Testis (tissue), 3 donors: ENCODE results near the gene KRT77. TPM values are rescaled to one million over a fixed set of nuclear protein-coding genes. Genes with fewer than 3 reads are reported as not detected.

Experiments used
- DNase-seq: peaks from one replicate; pipeline ENCODE4 v3.0.0-alpha.2; 2019
- H3K27ac ChIP-seq, 2 donors: fragments of 200-600 bp; sonication (generic); one replicate each; pipeline ENCODE4 v1.5.1; 2019
- H3K27me3 ChIP-seq: fragments of 200-600 bp; sonication (generic); one replicate; pipeline ENCODE4 v1.5.1; 2019
- H3K36me3 ChIP-seq: fragments of 200-600 bp; sonication (generic); one replicate; pipeline ENCODE4 v1.5.1; 2017; ENCODE audit warnings: low read depth; ENCODE audit errors: missing control alignments
- H3K4me1 ChIP-seq: fragments of 200-600 bp; sonication (generic); one replicate; pipeline ENCODE4 v1.5.1; 2019
- H3K4me3 ChIP-seq, 2 donors: fragments of 200-600 bp; sonication (generic); one replicate each; pipeline ENCODE4 v1.5.1; 2017 to 2019
- H3K9me3 ChIP-seq: fragments of 200-600 bp; sonication (generic); one replicate; pipeline ENCODE4 v1.5.1; 2017
- POLR2A ChIP-seq: fragments of 450-650 bp; IDR thresholded peaks from one replicate; pipeline ENCODE4 v1.6.1; 2017; ENCODE audit warnings: antibody characterized with exemption, mild to moderate bottlenecking, moderate library complexity
- WGBS, 2 donors: methylation state at CpG; one replicate each; pipeline ENCODE4 v1.1.5; 2018; 5-methylcytosine and 5-hydroxymethylcytosine counted together
- intact Hi-C: fragments of 100-400 bp; cut with DNase I; formaldehyde crosslinking; loops from one replicate; pipeline ENCODE4 v1.15.1; 2023; ENCODE audit warnings: low total_unique reads
- polyA plus RNA-seq: library from polyadenylated mRNA; stranded (reverse); fragments of 350-450 nt; fragmentation: Illumina TruSeq; extraction: RNeasy Lipid Tissue Mini Kit (QIAGEN cat#74804); gene quantifications from one replicate; pipeline ENCODE4 v1.2.3, GENCODE V29; 2014; ENCODE audit warnings: low read depth, low replicate concordance; ENCODE audit not compliant: insufficient read depth
- total RNA-seq, 2 donors: library from RNA; depleted of rRNA; stranded (reverse); fragments of >200 nt; gene quantifications; one replicate each; pipeline ENCODE4 v1.2.3, GENCODE V29; 2016
- TF ChIP-seq, protein P1 (sequence below), 3 experiments: fragments of 450-650 bp in 2 of 3; fragments of 200-600 bp in 1 of 3; sonication (generic) in 1 of 3; IDR thresholded peaks; one replicate each; pipeline ENCODE4 v1.5.1; 2016 to 2019; ENCODE audit warnings: antibody characterized with exemption in 3 of 3, mild to moderate bottlenecking in 2 of 3, moderate library complexity in 1 of 3

KRT77 gene
- total and polyA plus RNA-seq, 3 donors from 2014 or later = 0.33 to 0.74 TPM; not detected in 1

DNA sequence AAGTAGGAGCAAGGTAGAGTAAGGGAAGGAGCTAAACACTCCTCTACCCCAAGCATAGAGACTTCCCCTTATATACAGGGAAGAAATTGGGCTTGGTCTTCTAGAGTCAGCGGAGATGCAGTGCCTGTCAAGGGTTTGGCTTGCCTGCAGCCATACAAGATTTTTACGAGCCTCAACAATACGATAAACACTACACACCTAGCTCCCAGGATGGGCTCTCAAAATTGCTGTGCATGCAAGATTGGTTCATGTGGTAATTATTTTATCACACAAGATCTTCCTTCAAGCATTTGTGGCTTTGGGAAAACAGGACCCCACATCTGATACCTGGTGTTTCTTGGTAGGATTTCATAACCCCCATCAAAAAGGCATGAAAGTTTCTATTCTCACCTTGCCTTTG lies 23.0 kb downstream of the KRT77 start, which contains the start of gene KRT1:
Gene KRT1 (minus strand): TSS at position 45 of the 400 bp plus-strand sequence. CDS start 59 bp downstream, outside the sequence.
- peaks cover 5% of the 10 kb centered on the region for H3K4me1 ChIP-seq
- TF ChIP-seq POLR2A = no peak
- TF ChIP-seq, protein P1, sequence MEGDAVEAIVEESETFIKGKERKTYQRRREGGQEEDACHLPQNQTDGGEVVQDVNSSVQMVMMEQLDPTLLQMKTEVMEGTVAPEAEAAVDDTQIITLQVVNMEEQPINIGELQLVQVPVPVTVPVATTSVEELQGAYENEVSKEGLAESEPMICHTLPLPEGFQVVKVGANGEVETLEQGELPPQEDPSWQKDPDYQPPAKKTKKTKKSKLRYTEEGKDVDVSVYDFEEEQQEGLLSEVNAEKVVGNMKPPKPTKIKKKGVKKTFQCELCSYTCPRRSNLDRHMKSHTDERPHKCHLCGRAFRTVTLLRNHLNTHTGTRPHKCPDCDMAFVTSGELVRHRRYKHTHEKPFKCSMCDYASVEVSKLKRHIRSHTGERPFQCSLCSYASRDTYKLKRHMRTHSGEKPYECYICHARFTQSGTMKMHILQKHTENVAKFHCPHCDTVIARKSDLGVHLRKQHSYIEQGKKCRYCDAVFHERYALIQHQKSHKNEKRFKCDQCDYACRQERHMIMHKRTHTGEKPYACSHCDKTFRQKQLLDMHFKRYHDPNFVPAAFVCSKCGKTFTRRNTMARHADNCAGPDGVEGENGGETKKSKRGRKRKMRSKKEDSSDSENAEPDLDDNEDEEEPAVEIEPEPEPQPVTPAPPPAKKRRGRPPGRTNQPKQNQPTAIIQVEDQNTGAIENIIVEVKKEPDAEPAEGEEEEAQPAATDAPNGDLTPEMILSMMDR (IDR thresholded peaks at IDR 0.05) = no peak
- WGBS, 2 donors = 92 to 97% methylated on average over 3 of the region's 3 CpGs
- no peaks in the 10 kb centered on the region for H3K27me3 ChIP-seq
- no peak within 1 kb of the TSS for H3K4me3 ChIP-seq
- H3K36me3 ChIP-seq = no peaks in the 10 kb centered on the region
- intact Hi-C loops = no loop called here
- H3K27ac ChIP-seq = no peak within 1 kb of the TSS
- no peak for DNase-seq
- H3K9me3 ChIP-seq = no peaks in the 10 kb centered on the region

DNA sequence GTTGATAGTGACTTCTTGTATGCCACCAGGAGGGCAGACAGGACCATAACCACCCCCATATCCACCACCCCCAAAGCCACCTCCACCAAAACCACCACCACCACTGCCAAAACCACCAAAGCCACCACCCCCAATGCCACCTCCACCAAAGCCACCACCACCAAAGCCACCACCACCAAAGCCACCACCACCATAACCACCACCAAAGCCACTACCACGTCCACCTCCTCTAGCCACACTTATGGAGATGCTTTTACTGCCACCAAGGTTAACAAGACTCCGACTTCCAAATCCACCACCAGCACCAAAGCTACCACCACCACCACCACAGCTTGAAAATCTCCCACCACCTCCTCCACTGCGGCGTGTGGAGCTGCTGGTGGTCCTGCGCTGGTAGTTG lies 23.4 kb downstream of the KRT77 start:
- intact Hi-C loops = no loop called here
- no peak for TF ChIP-seq POLR2A
- TF ChIP-seq, protein P1 (IDR thresholded peaks at IDR 0.05) = no peak
- no peak overlapping the region for H3K27ac ChIP-seq
- H3K9me3 ChIP-seq = no peaks in the 10 kb centered on the region
- peaks cover 5% of the 10 kb centered on the region for H3K4me1 ChIP-seq
- H3K27me3 ChIP-seq = no peaks in the 10 kb centered on the region
- no peaks in the 10 kb centered on the region for H3K36me3 ChIP-seq
- no peak overlapping the region for H3K4me3 ChIP-seq
- no peak for DNase-seq
- whole genome bisulfite sequencing, 2 donors = 86 to 96% methylated on average over 5 of the region's 5 CpGs

DNA sequence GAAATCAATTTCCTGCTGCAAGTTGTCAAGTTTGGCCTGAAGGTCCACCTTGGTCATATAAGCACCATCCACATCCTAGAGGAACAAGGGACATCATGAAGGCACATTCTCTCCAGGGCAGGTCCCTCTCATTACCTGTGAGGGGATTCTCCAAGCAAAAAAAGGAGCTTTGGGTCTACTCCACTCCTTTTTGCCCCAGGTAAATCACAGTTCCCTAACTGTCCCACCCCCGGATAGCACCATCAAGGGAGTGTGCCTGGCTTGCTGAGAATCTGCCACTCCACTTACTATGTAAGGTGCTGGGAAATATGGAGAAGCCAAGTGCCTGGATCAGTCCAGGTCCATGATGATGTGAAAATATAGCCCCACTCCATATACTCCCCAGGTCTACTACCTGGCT lies 25.7 kb downstream of the KRT77 start:
- DNase-seq = no peak

DNA sequence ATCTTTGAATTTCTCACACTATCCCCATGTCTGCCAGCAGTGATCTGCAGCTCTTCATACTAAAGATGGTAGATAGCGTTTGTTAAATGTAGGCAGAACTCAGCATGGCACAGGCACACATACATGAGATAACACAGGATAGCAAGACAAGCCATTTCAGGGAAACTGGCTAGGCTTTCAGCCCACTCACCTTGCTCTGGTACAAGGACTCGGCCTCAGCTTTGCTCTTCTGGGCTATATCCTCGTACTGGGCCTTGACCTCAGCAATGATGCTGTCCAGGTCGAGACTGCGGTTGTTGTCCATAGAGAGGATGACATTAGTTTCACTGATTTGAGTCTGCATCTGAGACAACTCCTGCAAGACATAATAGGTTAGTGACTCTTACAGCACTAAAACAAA lies 26.2 kb downstream of the KRT77 start:
- intact Hi-C loops = no loop called here
- H3K27ac ChIP-seq = no peak overlapping the region
- DNase-seq = no peak
- TF ChIP-seq, protein P1 (IDR thresholded peaks at IDR 0.05) = no peak
- TF ChIP-seq POLR2A = no peak
- no peaks in the 10 kb centered on the region for H3K27me3 ChIP-seq
- no peaks in the 10 kb centered on the region for H3K36me3 ChIP-seq
- H3K4me1 ChIP-seq = peaks cover 5% of the 10 kb centered on the region
- H3K4me3 ChIP-seq = no peak overlapping the region
- H3K9me3 ChIP-seq = no peaks in the 10 kb centered on the region
- 87 to 96% methylated on average over 5 of the region's 5 CpGs for WGBS, 2 donors

More for the DNA sequence above, 25.7 kb downstream of the KRT77 start:
- no peaks in the 10 kb centered on the region for H3K9me3 ChIP-seq
- TF ChIP-seq POLR2A = no peak
- TF ChIP-seq, protein P1 (IDR thresholded peaks at IDR 0.05) = no peak
- intact Hi-C loops = no loop called here
- H3K4me3 ChIP-seq = no peak overlapping the region
- no peaks in the 10 kb centered on the region for H3K27me3 ChIP-seq
- H3K36me3 ChIP-seq = no peaks in the 10 kb centered on the region
- 95 to 100% methylated on average over 1 of the region's 1 CpG for WGBS, 2 donors
- no peak overlapping the region for H3K27ac ChIP-seq
- peaks cover 5% of the 10 kb centered on the region for H3K4me1 ChIP-seq

DNA sequence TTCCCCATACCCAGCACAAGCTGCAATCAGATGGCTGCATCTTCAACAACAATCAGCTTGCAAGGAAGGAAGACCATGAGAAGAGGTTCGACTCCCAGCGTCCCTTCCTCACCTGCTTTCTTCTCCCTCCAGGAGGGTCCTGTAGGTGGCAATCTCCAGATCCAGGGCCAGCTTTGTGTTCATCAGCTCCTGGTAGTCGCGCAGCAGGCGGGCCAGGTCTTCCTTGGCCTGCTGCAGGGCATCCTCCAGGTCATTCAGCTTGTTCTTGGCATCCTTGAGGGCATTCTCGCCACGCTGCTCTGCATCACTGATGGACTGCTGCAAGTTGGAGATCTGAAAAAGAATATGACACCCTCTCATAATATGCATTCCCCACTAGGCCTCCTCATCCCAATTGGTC lies 27.2 kb downstream of the KRT77 start:
- no peak for DNase-seq
- WGBS, 2 donors = 85 to 95% methylated on average over 5 to 7 of the region's 7 CpGs
- H3K4me1 ChIP-seq = no peaks in the 10 kb centered on the region
- no peak overlapping the region for H3K27ac ChIP-seq
- TF ChIP-seq POLR2A = no peak
- intact Hi-C loops = no loop called here
- no peaks in the 10 kb centered on the region for H3K36me3 ChIP-seq
- H3K27me3 ChIP-seq = no peaks in the 10 kb centered on the region
- no peak overlapping the region for H3K4me3 ChIP-seq
- no peaks in the 10 kb centered on the region for H3K9me3 ChIP-seq
